Aorta (tissue), 5 donors: Measurements from ENCODE around the gene ATXN7L1. TPM values are rescaled to one million over a fixed set of nuclear protein-coding genes. Genes with fewer than 3 reads are reported as not detected.

Experiments
- ATAC-seq: fragments of 200-7000 bp; cut with Tn5 transposase; one replicate; pipeline ENCODE4 v1.9.1; 2022; ENCODE audit warnings: moderate library complexity; ENCODE audit not compliant: low FRiP score
- DNase-seq, 2 donors: peaks; one replicate each; pipeline ENCODE4 v3.0.0-alpha.2; 2020
- H3K27ac ChIP-seq, 2 donors: one replicate each; pipeline ENCODE4 v1.5.1; 2013; ENCODE audit warnings: low read length in 2 of 2, mild to moderate bottlenecking in 2 of 2, moderate library complexity in 2 of 2, control low read depth in 1 of 2, inconsistent platforms in 1 of 2, low read depth in 1 of 2
- H3K27me3 ChIP-seq, 2 donors: one replicate each; pipeline ENCODE4 v1.6.1; 2013; ENCODE audit warnings: control low read depth in 1 of 2, low read length in 1 of 2, mild to moderate bottlenecking in 1 of 2, moderate library complexity in 1 of 2; ENCODE audit not compliant: insufficient read depth in 2 of 2, control insufficient read depth in 1 of 2
- H3K36me3 ChIP-seq, 2 donors: one replicate each; pipeline ENCODE4 v1.6.1; 2013; ENCODE audit warnings: control low read depth in 1 of 2, low read length in 1 of 2, mild to moderate bottlenecking in 1 of 2; ENCODE audit not compliant: insufficient read depth in 2 of 2, control insufficient read depth in 1 of 2
- H3K4me1 ChIP-seq, 2 donors: one replicate each; pipeline ENCODE4 v1.6.1; 2013; ENCODE audit warnings: low read length in 2 of 2, control low read depth in 1 of 2, mild to moderate bottlenecking in 1 of 2, moderate library complexity in 1 of 2; ENCODE audit not compliant: insufficient read depth in 2 of 2, control insufficient read depth in 1 of 2
- H3K4me3 ChIP-seq, 2 donors: one replicate each; pipeline ENCODE4 v1.5.1; 2013; ENCODE audit warnings: low read length in 2 of 2, control low read depth in 1 of 2, mild to moderate bottlenecking in 1 of 2
- H3K9me3 ChIP-seq: one replicate; pipeline ENCODE4 v1.6.1; 2013; ENCODE audit warnings: mild to moderate bottlenecking, low read length; ENCODE audit not compliant: control insufficient read depth
- WGBS, 2 donors: extraction: QIAGEN DNeasy Blood & Tissue Kit; methylation state at CpG; one replicate each; pipeline ENCODE4 v1.1.7; 2013; 5-methylcytosine and 5-hydroxymethylcytosine counted together
- intact Hi-C, 2 donors: fragments of 100-400 bp; cut with DNase I; formaldehyde crosslinking; loops; one replicate each; pipeline versions ENCODE4 v1.14.2 to v1.15.0; 2022
- polyA plus RNA-seq, 2 donors: library from polyadenylated mRNA; stranded (reverse); fragments of 200-250 nt; gene quantifications; one replicate each; pipeline ENCODE4 v1.2.3, GENCODE V29; 2013
- total RNA-seq, 2 donors: library from RNA; stranded (reverse); fragmentation: NEBNext Ultra II Directional; extraction: Animal tissue kit (Norgen Biotek cat#: 25700); gene quantifications; one replicate each; pipeline ENCODE4 v1.2.1, GENCODE V29; 2021
- donor health status: healthy with polysubstance abuse.
- donor health status: Bipolar disorder and iron deficiency.
- donor health status: DM: no; HTN: no; CAD: no.
- donor health status: DM: no; HTN: no; CAD: no.
- donor health status: DM: yes; HTN: yes; CAD: no.

The ATXN7L1 gene
- total and polyA plus RNA-seq, 4 donors, result 2.5 to 20.1 (median 8.4) TPM

DNA sequence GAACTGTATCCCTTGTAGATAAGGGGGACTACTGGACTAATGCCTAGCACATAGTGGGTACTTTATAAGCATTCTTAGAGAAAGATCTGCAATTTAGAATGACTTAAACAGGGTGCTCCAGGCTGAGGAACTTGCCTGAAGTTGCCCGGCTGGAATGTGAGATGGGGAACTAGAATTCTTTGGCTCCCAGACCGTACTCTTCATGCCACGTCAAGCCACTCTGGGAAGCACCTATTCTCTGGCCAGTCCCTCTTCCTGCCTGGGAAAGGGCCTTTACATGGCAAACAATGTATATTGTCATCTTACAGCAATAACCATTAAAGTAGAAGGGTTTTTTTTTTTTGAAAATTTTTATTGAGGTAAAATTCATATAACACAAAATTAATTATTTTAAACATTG is 34.5 kb downstream of the ATXN7L1 start:
- DNase-seq (no peak), ATAC-seq (no peak)
- no peaks in the 10 kb centered on the region for H3K36me3 ChIP-seq
- intact Hi-C loops, result no loop called here
- H3K9me3 ChIP-seq, result no peaks in the 10 kb centered on the region
- H3K27ac ChIP-seq, result no peak overlapping the region
- H3K4me3 ChIP-seq, result no peak overlapping the region
- H3K4me1 ChIP-seq, result peaks cover 3% of the 10 kb centered on the region in 2 donors
- 76 to 86% methylated on average over 3 of the region's 3 CpGs for WGBS, 2 donors
- H3K27me3 ChIP-seq, result no peaks in the 10 kb centered on the region

DNA sequence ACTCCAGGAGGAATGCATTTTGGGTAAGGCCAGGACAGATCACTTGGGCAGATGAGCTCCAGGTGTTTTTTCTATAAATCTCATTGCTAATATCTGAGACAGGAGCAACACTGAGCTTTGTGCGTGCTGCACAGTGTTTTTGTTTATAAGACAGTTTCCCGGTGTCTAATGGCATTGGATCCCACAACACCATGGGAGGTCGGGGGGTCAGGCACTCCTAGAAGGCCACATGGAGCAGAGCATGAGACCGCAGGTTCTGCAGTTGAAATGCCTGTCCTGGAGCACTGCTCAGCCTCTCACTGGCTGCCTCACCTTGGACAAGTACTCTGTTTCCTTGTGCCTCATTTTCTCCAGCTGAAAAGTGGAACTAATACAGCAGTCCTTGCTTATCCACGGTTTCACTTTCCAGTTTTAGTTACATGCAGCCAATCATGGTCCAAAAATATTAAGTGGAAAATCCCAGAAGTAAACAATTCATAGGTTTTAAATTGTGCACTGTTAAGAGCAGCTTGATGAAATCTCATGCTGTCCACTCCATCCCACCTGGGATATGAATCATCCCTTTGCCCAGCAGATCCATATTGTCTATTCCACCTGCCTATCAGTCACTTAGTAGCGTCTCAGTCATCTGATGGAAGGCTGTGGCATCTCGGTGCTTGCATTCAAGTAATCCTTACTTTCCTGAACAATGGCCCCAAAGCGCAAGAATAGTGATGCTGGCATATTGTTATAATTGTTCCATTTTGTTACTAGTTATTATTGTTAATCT is 35.2 kb downstream of the ATXN7L1 start:
- H3K4me3 ChIP-seq, result no peak overlapping the region
- H3K4me1 ChIP-seq, result peaks cover 3% of the 10 kb centered on the region in 2 donors
- H3K27ac ChIP-seq, result no peak overlapping the region
- H3K36me3 ChIP-seq, result no peaks in the 10 kb centered on the region
- no peaks in the 10 kb centered on the region for H3K27me3 ChIP-seq
- DNase-seq, result no peak
- 78 to 82% methylated on average over 8 of the region's 8 CpGs for WGBS, 2 donors
- intact Hi-C loops, result no loop called here
- ATAC-seq, result no peak
- no peaks in the 10 kb centered on the region for H3K9me3 ChIP-seq

DNA sequence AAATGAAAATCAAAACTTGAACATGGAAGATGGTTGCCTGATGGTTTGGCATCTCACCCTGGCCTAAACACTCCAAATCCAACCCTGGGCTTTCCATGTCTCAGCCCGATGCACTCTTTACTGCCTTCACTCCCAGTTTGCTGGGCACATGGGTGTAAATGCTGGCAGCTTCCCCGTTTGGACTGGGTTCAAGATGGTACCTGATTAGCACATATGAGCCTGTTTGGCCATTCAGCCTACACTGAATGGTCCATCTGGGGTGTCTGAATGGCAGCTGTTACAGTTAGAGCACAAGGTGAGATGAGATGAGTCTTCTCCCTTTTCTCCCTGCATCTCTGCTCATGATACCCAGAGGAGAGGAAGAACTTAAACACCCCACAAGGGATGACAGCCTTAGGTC is 37.1 kb downstream of the ATXN7L1 start:
- Histone ChIP-seq H3K36me3 (no peaks in the 10 kb centered on the region), H3K27ac (no peak overlapping the region), H3K4me1 (peaks cover 3% of the 10 kb centered on the region in 2 donors), H3K9me3 (no peaks in the 10 kb centered on the region), H3K4me3 (no peak overlapping the region), H3K27me3 (no peaks in the 10 kb centered on the region)
- 29 to 52% methylated on average over 2 of the region's 2 CpGs for WGBS, 2 donors
- intact Hi-C loops, result no loop called here
- no peak for DNase-seq
- ATAC-seq, result no peak

DNA sequence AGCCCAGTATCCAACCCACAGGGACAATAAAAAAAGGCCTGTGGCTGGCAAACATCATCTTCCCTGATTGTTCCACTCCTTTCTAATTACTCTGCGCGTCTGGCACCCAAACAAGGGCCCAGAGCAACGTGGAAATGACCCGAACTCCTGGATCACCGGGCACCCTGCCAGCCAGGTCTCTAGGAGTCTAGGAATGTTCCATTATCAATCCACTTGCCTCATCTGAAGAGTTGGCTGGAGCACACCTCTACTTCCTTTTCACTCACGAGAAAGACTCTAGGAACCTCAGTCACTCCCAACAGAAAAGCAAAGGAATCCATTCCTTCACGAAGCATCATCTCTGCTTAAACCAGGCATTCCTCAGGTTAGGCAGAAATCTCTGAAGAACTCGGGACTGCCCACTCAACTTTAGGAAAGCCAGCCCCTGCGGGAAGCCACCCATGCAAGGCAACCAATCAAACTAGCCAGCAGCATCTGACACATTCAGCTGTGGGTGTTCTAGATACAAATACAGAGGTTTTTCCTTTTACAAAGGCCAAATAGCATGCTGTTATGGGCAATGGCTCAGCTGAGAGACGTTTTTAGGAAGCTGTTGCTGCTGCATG is 37.7 kb downstream of the ATXN7L1 start:
- Histone ChIP-seq H3K9me3 (no peaks in the 10 kb centered on the region), H3K4me3 (no peak overlapping the region), H3K27ac (no peak overlapping the region), H3K27me3 (no peaks in the 10 kb centered on the region), H3K4me1 (peaks cover 3% of the 10 kb centered on the region in 2 donors), H3K36me3 (no peaks in the 10 kb centered on the region)
- intact Hi-C loops, result no loop called here
- DNase-seq, result no peak
- no peak for ATAC-seq
- 26 to 28% methylated on average over 10 of the region's 10 CpGs for WGBS, 2 donors

DNA sequence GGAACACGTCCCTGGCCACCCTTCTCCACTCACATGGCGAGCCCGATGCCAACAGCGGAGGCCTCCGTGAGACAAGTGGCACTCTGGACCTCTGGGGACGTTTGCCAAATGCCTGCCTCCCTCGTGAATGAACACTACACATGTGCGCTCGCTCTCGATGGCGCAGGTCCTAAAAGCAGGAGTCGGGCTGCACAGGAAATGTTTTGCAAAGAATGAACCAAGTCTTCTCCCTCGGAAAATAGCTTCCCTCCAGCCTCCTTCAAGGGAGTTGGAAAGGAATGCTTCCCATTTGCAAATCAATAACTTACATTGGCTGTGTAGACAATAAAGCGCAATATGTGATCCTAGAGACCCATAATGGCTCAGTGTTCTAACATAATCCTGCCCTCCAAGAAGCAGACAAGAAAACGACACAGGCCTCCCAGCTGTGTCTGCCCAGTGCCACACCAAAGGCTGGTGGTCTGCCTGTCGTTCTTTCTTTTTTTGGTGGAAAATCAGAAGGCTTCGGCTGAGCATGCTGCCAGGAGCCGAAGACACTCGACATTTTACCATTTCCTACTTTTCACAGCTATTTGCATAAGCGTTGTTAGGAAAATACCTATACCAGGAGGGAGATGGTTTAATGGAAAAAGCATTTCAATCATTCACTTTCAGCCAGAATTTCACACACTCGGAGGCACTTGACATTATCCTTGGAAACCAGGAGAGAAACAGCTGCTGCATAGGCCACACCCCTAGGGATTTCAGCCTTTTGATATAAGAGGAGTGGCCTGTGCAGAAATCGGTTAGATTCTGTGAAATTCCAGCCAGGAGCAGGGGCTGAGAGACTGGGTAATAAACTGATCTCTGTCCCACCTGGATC is 38.4 kb downstream of the ATXN7L1 start:
- WGBS, 2 donors, result 71 to 73% methylated on average over 22 of the region's 22 CpGs
- Histone ChIP-seq H3K9me3 (no peaks in the 10 kb centered on the region), H3K4me3 (no peak overlapping the region), H3K27ac (no peak overlapping the region), H3K4me1 (peaks cover 3% of the 10 kb centered on the region in 2 donors), H3K27me3 (no peaks in the 10 kb centered on the region), H3K36me3 (no peaks in the 10 kb centered on the region)
- DNase-seq, result no peak
- intact Hi-C loops, result no loop called here
- no peak for ATAC-seq

DNA sequence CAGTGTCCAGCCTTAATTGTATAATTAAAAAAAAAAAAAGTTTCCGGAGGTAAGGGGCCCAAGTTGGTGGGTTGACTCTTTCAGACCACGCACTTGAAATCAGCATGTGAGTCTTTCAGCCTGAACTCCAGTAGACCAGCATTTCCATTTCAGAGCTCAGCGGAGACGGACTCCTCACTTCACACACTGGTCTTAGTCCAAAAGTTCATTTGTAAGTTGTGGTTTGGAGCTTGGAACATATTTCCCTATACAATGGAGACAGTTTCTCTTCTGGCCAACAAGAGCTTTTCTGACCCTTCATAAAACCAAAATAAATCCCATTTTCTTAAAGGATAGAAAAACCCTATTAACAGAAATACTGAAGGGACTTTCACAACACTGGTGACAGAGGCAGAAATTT is 41.0 kb downstream of the ATXN7L1 start:
- H3K4me3 ChIP-seq, result no peak overlapping the region
- H3K9me3 ChIP-seq, result no peaks in the 10 kb centered on the region
- H3K4me1 ChIP-seq, result peaks cover 3% of the 10 kb centered on the region in 2 donors
- DNase-seq (no peak), ATAC-seq (no peak)
- H3K27me3 ChIP-seq, result no peaks in the 10 kb centered on the region
- WGBS, 2 donors, result 98 to 99% methylated on average over 4 of the region's 4 CpGs
- H3K27ac ChIP-seq, result no peak overlapping the region
- intact Hi-C loops, result no loop called here
- no peaks in the 10 kb centered on the region for H3K36me3 ChIP-seq

DNA sequence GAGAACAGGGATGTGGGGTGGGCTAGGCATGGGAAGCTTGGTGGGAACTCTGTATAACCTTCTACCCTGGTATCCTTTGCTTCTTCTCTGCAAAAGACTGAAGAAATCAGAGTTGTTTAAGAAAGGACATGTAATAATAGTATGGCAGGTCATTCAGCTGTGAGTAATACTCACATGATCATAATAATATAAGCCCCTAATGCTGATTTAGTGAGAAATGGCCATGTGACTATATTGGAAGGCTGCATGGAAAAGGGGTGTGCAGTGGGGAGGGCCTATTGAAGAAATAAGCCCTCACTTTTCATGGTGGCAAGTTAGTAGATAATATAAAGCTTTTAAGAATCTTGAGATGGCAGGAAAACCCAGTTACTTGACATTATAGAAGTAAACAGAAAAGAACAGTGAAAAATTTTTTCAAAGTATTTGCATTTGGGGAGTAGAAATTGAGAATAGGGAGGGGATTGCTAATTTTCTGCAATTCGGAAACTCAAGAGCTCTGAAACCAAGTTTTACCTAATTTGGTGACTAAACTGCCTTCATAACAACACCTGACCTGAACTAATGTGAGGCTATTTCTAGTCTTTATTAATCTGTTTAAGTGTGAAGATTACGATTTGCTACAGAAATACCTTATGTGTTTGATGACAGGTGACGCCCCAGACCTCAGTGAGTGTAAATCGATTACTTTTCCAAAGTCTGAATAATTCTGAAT is 44.4 kb downstream of the ATXN7L1 start:
- intact Hi-C loops, result no loop called here
- H3K27me3 ChIP-seq, result no peaks in the 10 kb centered on the region
- DNase-seq, result no peak
- no peaks in the 10 kb centered on the region for H3K9me3 ChIP-seq
- no peaks in the 10 kb centered on the region for H3K36me3 ChIP-seq
- peaks cover 0 to 2% of the 10 kb centered on the region in 2 donors for H3K4me1 ChIP-seq
- ATAC-seq, result no peak
- 96 to 98% methylated on average over 4 of the region's 4 CpGs for WGBS, 2 donors
- H3K27ac ChIP-seq, result no peak overlapping the region
- H3K4me3 ChIP-seq, result no peak overlapping the region

DNA sequence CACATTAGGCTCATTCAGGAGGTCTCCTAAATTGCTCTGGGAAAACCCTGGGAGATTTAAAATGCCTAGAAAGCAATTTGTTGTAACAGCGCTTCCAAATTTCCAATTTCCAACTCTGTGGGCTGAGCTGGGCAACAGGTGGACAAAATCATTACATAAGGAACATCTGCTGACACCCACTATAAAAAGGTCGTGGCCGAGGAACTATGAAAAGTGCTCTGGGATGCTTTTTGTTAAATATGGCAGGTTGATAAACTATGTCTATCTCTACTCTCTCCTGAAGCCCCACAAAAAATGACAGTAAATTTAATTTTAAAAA is 45.1 kb downstream of the ATXN7L1 start:
- Histone ChIP-seq H3K27ac (no peak overlapping the region), H3K4me3 (no peak overlapping the region), H3K9me3 (no peaks in the 10 kb centered on the region), H3K36me3 (no peaks in the 10 kb centered on the region), H3K27me3 (no peaks in the 10 kb centered on the region), H3K4me1 (peaks cover 0 to 2% of the 10 kb centered on the region in 2 donors)
- no peak for DNase-seq
- intact Hi-C loops, result no loop called here
- ATAC-seq, result no peak
- 99% methylated on average over 3 of the region's 3 CpGs for WGBS, 2 donors
